Measurements from ENCODE around the gene NKD1. TPM values are rescaled to one million over a fixed set of nuclear protein-coding genes. Genes with fewer than 3 reads are reported as not detected.

Gene NKD1
- total and polyA plus RNA-seq, 4 donors: 2.3 to 14.1 (median 8.0) TPM

GRCh38 chr16:50520451-50521245 lies 27.5 kb upstream of the NKD1 start:
- WGBS, 2 donors: 37 to 52% methylated on average over 6 of the region's 6 CpGs
- no peaks in the 10 kb centered on the region for H3K27me3 ChIP-seq (ENCODE audit: control insufficient read depth in 3 of 3, insufficient read depth in 3 of 3, low read length in 2 of 3)
- ATAC-seq (ENCODE audit: insufficient read depth, low FRiP score) (no peak), DNase-seq (no peak)
- H3K36me3 ChIP-seq (ENCODE audit: control insufficient read depth in 4 of 4, insufficient read depth in 4 of 4, low read length in 4 of 4): no peaks in the 10 kb centered on the region
- TF ChIP-seq CTCF (IDR thresholded peaks at IDR 0.05; ENCODE audit: control extremely low read depth, extremely low read depth): no peak
- H3K4me3 ChIP-seq: no peak overlapping the region
- no peak overlapping the region for H3K9ac ChIP-seq (ENCODE audit: insufficient read depth in 1 of 2, low read length in 2 of 2)
- no peak overlapping the region for H3K27ac ChIP-seq (ENCODE audit: low read depth in 1 of 2, low read length in 1 of 2)
- H3K4me1 ChIP-seq (ENCODE audit: control insufficient read depth in 5 of 5, insufficient read depth in 5 of 5, low read length in 5 of 5): no peaks in the 10 kb centered on the region
- peaks cover 0 to 8% (median 3%) of the 10 kb centered on the region in 4 donors for H3K9me3 ChIP-seq (ENCODE audit: control insufficient read depth in 4 of 4, insufficient read depth in 3 of 4, low read length in 3 of 4)

DNA sequence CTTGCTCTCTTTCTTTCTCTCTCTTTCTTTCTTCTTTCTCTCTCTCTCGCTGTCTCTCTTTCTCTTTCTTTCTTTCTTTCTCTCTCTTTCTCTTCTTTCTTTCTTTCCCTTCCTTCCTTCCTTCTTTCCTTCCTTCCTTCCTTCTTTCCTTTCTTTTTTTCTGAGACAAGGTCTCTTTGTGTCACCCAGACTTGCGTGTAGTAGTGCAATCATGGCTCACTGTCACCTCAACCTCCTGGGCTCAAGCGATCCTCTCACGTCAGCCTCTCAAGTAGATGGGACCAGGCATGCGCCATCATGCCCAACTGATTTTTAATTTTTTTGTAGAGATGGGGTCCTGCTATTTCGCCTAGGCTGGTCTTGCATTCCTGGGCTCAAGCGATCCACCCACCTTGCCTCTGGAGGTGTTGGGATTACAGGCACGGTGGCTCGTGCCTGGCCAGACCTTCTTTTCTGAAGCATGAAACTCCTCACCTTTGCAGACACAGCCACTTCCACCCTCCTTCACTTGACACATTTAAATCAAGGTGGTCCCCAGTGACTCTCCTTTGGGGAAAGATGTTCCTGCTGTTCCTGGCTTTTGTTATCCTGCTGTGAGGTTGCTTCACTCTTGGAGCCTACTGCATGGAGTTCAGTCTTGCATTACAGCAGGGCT lies 26.8 kb upstream of the NKD1 start:
- Histone ChIP-seq H3K36me3 (ENCODE audit: control insufficient read depth in 4 of 4, insufficient read depth in 4 of 4, low read length in 4 of 4) (no peaks in the 10 kb centered on the region), H3K27ac (ENCODE audit: low read depth in 1 of 2, low read length in 1 of 2) (no peak overlapping the region), H3K4me1 (ENCODE audit: control insufficient read depth in 5 of 5, insufficient read depth in 5 of 5, low read length in 5 of 5) (no peaks in the 10 kb centered on the region), H3K9ac (ENCODE audit: insufficient read depth in 1 of 2, low read length in 2 of 2) (no peak overlapping the region), H3K4me3 (no peak overlapping the region), H3K9me3 (ENCODE audit: control insufficient read depth in 4 of 4, insufficient read depth in 3 of 4, low read length in 3 of 4) (peaks cover 0 to 8% (median 2%) of the 10 kb centered on the region in 4 donors), H3K27me3 (ENCODE audit: control insufficient read depth in 3 of 3, insufficient read depth in 3 of 3, low read length in 2 of 3) (no peaks in the 10 kb centered on the region)
- WGBS, 2 donors: 85 to 87% methylated on average over 9 of the region's 9 CpGs
- ATAC-seq (ENCODE audit: insufficient read depth, low FRiP score) (no peak), DNase-seq (no peak)
- no peak for TF ChIP-seq CTCF (IDR thresholded peaks at IDR 0.05; ENCODE audit: control extremely low read depth, extremely low read depth)

GRCh38 chr16:50522324-50522723 lies 25.9 kb upstream of the NKD1 start:
- Histone ChIP-seq H3K27me3 (ENCODE audit: control insufficient read depth in 3 of 3, insufficient read depth in 3 of 3, low read length in 2 of 3) (no peaks in the 10 kb centered on the region), H3K9me3 (ENCODE audit: control insufficient read depth in 4 of 4, insufficient read depth in 3 of 4, low read length in 3 of 4) (peaks cover 0 to 7% (median 0%) of the 10 kb centered on the region in 4 donors), H3K27ac (ENCODE audit: low read depth in 1 of 2, low read length in 1 of 2) (no peak overlapping the region), H3K4me3 (no peak overlapping the region), H3K4me1 (ENCODE audit: control insufficient read depth in 5 of 5, insufficient read depth in 5 of 5, low read length in 5 of 5) (no peaks in the 10 kb centered on the region), H3K9ac (ENCODE audit: insufficient read depth in 1 of 2, low read length in 2 of 2) (no peak overlapping the region), H3K36me3 (ENCODE audit: control insufficient read depth in 4 of 4, insufficient read depth in 4 of 4, low read length in 4 of 4) (no peaks in the 10 kb centered on the region)
- TF ChIP-seq CTCF (IDR thresholded peaks at IDR 0.05; ENCODE audit: control extremely low read depth, extremely low read depth): no peak
- DNase-seq (no peak), ATAC-seq (ENCODE audit: insufficient read depth, low FRiP score) (no peak)
- WGBS, 2 donors: 72 to 79% methylated on average over 5 of the region's 5 CpGs

All from lung (tissue), 12 donors.